Measurements from ENCODE around the gene HOXC9. TPM values are rescaled to one million over a fixed set of nuclear protein-coding genes. Genes with fewer than 3 reads are reported as not detected.

HOXC9 gene
- total RNA-seq, 2 donors from 2014 or later: 0.23 to 3.0 TPM

DNA sequence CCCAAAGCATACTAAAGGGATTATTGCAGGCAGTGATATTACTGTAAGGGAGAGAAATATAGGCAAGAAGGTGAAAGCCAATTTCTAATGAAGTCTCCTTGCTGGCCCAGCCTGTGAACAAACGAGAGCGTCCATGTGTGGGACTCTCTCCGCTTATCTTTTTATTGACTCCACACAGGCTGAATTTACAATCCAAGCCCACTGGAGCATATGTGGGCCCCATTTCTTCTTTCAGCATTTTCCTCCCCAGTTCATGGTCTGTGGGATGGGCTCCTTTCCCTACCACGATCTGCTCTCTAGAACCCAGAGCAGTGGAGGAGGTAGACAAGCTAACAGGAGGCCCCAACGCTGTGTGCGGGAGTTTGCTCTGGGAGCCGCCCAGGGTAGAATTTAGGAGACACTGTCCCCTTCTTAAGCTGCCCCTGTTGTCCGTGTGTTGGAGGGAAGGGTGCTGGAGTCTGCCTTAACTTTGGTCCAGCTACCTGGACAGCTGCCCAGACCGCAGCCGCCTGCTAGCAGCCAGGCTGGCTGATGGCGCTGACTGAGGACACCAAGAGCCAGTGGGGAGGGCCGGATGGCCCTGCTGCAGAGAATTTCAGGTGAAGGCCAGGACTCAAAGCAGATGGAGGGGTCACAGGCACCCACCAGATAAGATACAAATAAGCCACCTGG lies 30.2 kb upstream of the HOXC9 start:
- Histone ChIP-seq H3K27me3 (replicated peaks; ENCODE audit: insufficient read depth) (peaks cover 54% of the 10 kb centered on the region), H3K4me1 (replicated peaks) (no peaks in the 10 kb centered on the region), H3K9me3 (no peaks in the 10 kb centered on the region), H3K4me3 (no peak overlapping the region), H3K36me3 (no peaks in the 10 kb centered on the region), H3K27ac (no peak overlapping the region)
- DNase-seq (ENCODE audit: low spot score): no peak
- 48% methylated on average over 12 of the region's 12 CpGs for WGBS
- TF ChIP-seq, protein P1, sequence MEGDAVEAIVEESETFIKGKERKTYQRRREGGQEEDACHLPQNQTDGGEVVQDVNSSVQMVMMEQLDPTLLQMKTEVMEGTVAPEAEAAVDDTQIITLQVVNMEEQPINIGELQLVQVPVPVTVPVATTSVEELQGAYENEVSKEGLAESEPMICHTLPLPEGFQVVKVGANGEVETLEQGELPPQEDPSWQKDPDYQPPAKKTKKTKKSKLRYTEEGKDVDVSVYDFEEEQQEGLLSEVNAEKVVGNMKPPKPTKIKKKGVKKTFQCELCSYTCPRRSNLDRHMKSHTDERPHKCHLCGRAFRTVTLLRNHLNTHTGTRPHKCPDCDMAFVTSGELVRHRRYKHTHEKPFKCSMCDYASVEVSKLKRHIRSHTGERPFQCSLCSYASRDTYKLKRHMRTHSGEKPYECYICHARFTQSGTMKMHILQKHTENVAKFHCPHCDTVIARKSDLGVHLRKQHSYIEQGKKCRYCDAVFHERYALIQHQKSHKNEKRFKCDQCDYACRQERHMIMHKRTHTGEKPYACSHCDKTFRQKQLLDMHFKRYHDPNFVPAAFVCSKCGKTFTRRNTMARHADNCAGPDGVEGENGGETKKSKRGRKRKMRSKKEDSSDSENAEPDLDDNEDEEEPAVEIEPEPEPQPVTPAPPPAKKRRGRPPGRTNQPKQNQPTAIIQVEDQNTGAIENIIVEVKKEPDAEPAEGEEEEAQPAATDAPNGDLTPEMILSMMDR (IDR thresholded peaks at IDR 0.05): no peak
- TF ChIP-seq POLR2A (IDR thresholded peaks at IDR 0.05) (no peak), POLR2AphosphoS5 (IDR thresholded peaks at IDR 0.05) (no peak)
- intact Hi-C loops (cut with DNase I): no loop called here

DNA sequence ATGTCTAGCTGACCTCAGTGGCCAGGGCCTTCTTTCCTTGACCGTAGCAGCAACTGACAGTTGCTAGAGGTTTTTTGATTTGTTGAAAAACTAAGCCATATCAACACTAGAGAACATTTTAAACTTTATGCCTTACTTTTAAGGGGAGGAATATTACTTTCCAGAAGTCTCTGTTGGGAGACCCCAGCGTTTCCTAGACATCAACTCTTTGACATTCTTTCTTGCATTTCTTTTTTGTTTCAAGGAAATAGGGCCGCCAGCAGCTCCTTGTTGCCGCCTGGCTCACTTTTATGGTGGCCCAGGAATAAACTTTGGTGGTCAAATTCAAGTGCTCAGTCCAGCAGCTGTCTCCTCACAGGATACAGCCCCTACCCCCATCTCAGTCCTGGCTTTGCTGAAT lies 29.5 kb upstream of the HOXC9 start:
- intact Hi-C loops (cut with DNase I): no loop called here
- Histone ChIP-seq H3K4me1 (replicated peaks) (no peaks in the 10 kb centered on the region), H3K9me3 (no peaks in the 10 kb centered on the region), H3K27me3 (replicated peaks; ENCODE audit: insufficient read depth) (peaks cover 59% of the 10 kb centered on the region), H3K4me3 (no peak overlapping the region), H3K27ac (no peak overlapping the region), H3K36me3 (no peaks in the 10 kb centered on the region)
- 71% methylated on average over 4 of the region's 4 CpGs for WGBS
- no peak for TF ChIP-seq POLR2AphosphoS5 (IDR thresholded peaks at IDR 0.05)
- TF ChIP-seq POLR2A (IDR thresholded peaks at IDR 0.05): no peak
- TF ChIP-seq, protein P1 (IDR thresholded peaks at IDR 0.05): no peak
- DNase-seq (ENCODE audit: low spot score): no peak

- no peaks in the 10 kb centered on the region for H3K4me1 ChIP-seq (replicated peaks)
- H3K27me3 ChIP-seq (replicated peaks; ENCODE audit: insufficient read depth): peaks cover 59% of the 10 kb centered on the region
- H3K4me3 ChIP-seq: no peak overlapping the region
- H3K9me3 ChIP-seq: no peaks in the 10 kb centered on the region
- H3K27ac ChIP-seq: no peak overlapping the region
- DNase-seq (ENCODE audit: low spot score): no peak
- no peaks in the 10 kb centered on the region for H3K36me3 ChIP-seq
- WGBS: 92% methylated on average over 3 of the region's 3 CpGs
- TF ChIP-seq, protein P1 (IDR thresholded peaks at IDR 0.05): no peak
- TF ChIP-seq POLR2A (IDR thresholded peaks at IDR 0.05) (no peak), POLR2AphosphoS5 (IDR thresholded peaks at IDR 0.05) (no peak)
- intact Hi-C loops (cut with DNase I): no loop called here
Observed at GRCh38 chr12:53971129-53971528, 28.8 kb upstream of the HOXC9 start.

DNA sequence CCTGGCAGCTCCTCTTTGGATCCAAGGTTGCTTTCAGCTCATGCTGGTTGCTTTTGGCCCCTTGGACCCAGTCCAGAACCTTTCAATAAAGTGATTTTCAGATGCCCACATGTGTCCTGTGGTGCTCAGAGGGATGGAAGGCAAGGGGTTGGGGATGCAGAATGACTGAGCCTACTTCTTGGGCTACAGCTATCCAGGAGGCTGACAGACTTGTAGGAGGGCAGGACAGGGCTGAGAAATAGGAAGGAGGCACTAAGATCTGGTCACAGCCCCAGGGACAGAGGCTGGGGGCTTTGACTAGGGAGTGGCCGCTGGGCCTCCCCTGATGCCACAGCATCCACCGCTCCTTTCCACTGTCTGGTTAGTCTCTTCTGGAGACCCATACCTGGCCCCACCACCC lies 28.3 kb upstream of the HOXC9 start:
- TF ChIP-seq, protein P1 (IDR thresholded peaks at IDR 0.05): no peak
- no peak for TF ChIP-seq POLR2A (IDR thresholded peaks at IDR 0.05)
- TF ChIP-seq POLR2AphosphoS5 (IDR thresholded peaks at IDR 0.05): no peak
- H3K27ac ChIP-seq: no peak overlapping the region
- no peak overlapping the region for H3K4me3 ChIP-seq
- H3K9me3 ChIP-seq: no peaks in the 10 kb centered on the region
- WGBS: 67% methylated on average over 2 of the region's 2 CpGs
- H3K36me3 ChIP-seq: no peaks in the 10 kb centered on the region
- H3K27me3 ChIP-seq (replicated peaks; ENCODE audit: insufficient read depth): peaks cover 59% of the 10 kb centered on the region
- no peaks in the 10 kb centered on the region for H3K4me1 ChIP-seq (replicated peaks)
- DNase-seq (ENCODE audit: low spot score): no peak
- intact Hi-C loops (cut with DNase I): no loop called here

- no peak for DNase-seq (ENCODE audit: low spot score)
- Histone ChIP-seq H3K27me3 (replicated peaks; ENCODE audit: insufficient read depth) (peaks cover 64% of the 10 kb centered on the region), H3K36me3 (no peaks in the 10 kb centered on the region), H3K9me3 (no peaks in the 10 kb centered on the region), H3K4me3 (no peak overlapping the region), H3K27ac (no peak overlapping the region), H3K4me1 (replicated peaks) (no peaks in the 10 kb centered on the region)
- 41% methylated on average over 9 of the region's 9 CpGs for WGBS
- intact Hi-C loops (cut with DNase I): no loop called here
- TF ChIP-seq POLR2AphosphoS5 (IDR thresholded peaks at IDR 0.05): no peak
Observed at GRCh38 chr12:53972152-53972702, 27.7 kb upstream of the HOXC9 start.
